ENCODE data around the gene ATP11B.
"Not testable (repeated sequence)": the region's sequence is repeated elsewhere in the genome, so short reads cannot be mapped to it uniquely, and the experiment has no call there.

Gene ATP11B

DNA sequence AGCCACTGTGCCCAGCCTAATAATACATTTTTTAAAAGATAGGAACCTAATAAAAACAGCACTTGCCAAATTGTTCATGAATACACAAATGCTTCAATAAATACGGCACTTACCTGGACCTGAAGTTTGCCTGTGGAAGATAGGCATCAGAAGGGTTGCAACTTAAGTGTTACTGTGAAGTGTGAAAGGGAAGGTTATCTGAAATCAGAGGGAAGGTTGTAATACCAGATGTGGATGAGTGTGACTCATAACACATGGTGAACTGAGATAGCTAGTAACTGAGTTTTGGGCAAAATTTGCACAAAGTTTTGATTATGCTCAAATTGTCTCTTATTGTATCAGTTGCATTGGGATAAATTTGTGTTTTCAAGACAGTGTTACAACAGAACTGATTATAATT is 68.0 kb downstream of the ATP11B start:
- TF ChIP-seq, protein P1, sequence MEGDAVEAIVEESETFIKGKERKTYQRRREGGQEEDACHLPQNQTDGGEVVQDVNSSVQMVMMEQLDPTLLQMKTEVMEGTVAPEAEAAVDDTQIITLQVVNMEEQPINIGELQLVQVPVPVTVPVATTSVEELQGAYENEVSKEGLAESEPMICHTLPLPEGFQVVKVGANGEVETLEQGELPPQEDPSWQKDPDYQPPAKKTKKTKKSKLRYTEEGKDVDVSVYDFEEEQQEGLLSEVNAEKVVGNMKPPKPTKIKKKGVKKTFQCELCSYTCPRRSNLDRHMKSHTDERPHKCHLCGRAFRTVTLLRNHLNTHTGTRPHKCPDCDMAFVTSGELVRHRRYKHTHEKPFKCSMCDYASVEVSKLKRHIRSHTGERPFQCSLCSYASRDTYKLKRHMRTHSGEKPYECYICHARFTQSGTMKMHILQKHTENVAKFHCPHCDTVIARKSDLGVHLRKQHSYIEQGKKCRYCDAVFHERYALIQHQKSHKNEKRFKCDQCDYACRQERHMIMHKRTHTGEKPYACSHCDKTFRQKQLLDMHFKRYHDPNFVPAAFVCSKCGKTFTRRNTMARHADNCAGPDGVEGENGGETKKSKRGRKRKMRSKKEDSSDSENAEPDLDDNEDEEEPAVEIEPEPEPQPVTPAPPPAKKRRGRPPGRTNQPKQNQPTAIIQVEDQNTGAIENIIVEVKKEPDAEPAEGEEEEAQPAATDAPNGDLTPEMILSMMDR (IDR thresholded peaks at IDR 0.05; ENCODE audit: low read depth, low read length), result no peak
- in situ Hi-C loops (cut with HindIII; ENCODE audit: low sequenced_read_pairs), result no loop called here
- no peak for DNase-seq (ENCODE audit: low read depth, low spot score)
- H3K4me3 ChIP-seq (ENCODE audit: low read depth, low read length), result no peak overlapping the region

- TF ChIP-seq, protein P1 (IDR thresholded peaks at IDR 0.05; ENCODE audit: low read depth, low read length), result no peak
- no peak for DNase-seq (ENCODE audit: low read depth, low spot score)
- in situ Hi-C loops (cut with HindIII; ENCODE audit: low sequenced_read_pairs), result no loop called here
- H3K4me3 ChIP-seq (ENCODE audit: low read depth, low read length), result no peak overlapping the region
These were observed 69.0 kb downstream of the ATP11B start for GRCh38 chr3:182862159-182862860.

DNA sequence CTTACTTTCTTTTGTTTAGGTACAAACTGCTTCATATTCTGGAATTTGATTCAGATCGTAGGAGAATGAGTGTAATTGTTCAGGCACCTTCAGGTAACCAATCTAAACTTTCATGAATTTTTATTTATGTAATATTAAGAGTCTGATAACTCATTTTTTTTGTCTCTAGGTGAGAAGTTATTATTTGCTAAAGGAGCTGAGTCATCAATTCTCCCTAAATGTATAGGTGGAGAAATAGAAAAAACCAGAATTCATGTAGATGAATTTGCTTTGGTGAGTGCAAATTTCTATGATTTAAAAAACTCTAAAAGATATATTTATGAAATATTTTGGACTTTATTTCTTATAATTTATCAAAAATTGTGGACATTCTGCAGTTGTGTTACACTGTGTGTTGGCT is 75.8 kb downstream of the ATP11B start:
- H3K4me3 ChIP-seq (ENCODE audit: low read depth, low read length), result no peak overlapping the region
- DNase-seq (ENCODE audit: low read depth, low spot score), result no peak
- TF ChIP-seq, protein P1 (IDR thresholded peaks at IDR 0.05; ENCODE audit: low read depth, low read length), result no peak
- in situ Hi-C loops (cut with HindIII; ENCODE audit: low sequenced_read_pairs), result no loop called here

DNA sequence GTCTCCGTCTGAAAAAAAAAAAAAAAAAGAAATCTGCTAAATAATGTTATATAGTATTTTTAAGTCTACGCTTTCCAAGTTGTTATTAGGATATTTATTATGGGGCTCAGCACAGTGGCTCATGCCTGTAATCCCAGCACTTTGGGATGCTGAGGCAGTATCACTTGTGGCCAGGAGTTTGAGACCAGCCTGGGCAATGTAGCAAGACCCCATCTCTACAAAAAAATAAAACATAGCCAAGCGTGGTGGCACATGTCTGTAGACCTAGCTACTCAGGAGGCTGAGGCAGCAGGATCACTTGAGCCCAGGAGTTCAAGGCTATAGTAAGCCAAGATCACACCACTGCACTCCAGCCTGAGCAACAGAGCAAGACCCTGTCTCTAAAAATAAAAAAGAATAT is 77.6 kb downstream of the ATP11B start:
- in situ Hi-C loops (cut with HindIII; ENCODE audit: low sequenced_read_pairs); DNase-seq (ENCODE audit: low read depth, low spot score); H3K4me3 ChIP-seq (ENCODE audit: low read depth, low read length): not testable (repeated sequence)

GRCh38 chr3:182879031-182879611 is 85.8 kb downstream of the ATP11B start:
- no peak overlapping the region for H3K4me3 ChIP-seq (ENCODE audit: low read depth, low read length)
- in situ Hi-C loops (cut with HindIII; ENCODE audit: low sequenced_read_pairs), result no loop called here
- no peak for DNase-seq (ENCODE audit: low read depth, low spot score)
- TF ChIP-seq, protein P1 (IDR thresholded peaks at IDR 0.05; ENCODE audit: low read depth, low read length), result no peak

GRCh38 chr3:182886497-182886896 is 93.2 kb downstream of the ATP11B start:
- TF ChIP-seq, protein P1 (IDR thresholded peaks at IDR 0.05; ENCODE audit: low read depth, low read length), result no peak
- H3K4me3 ChIP-seq (ENCODE audit: low read depth, low read length), result no peak overlapping the region
- no peak for DNase-seq (ENCODE audit: low read depth, low spot score)
- in situ Hi-C loops (cut with HindIII; ENCODE audit: low sequenced_read_pairs), result no loop called here

GRCh38 chr3:182889948-182890629 is 96.8 kb downstream of the ATP11B start:
- TF ChIP-seq, protein P1 (IDR thresholded peaks at IDR 0.05; ENCODE audit: low read depth, low read length), result no peak
- DNase-seq (ENCODE audit: low read depth, low spot score), result no peak
- no peak overlapping the region for H3K4me3 ChIP-seq (ENCODE audit: low read depth, low read length)
- in situ Hi-C loops (cut with HindIII; ENCODE audit: low sequenced_read_pairs), result no loop called here

Measured in astrocyte of the spinal cord (primary cell).